Measurements from ENCODE around the gene CAMLG.

GRCh38 chr5:134772461-134773125 lies 34.2 kb downstream of the CAMLG start:
- TF ChIP-seq POLR2A (IDR thresholded peaks at IDR 0.05) (no peak), POLR2AphosphoS5 (IDR thresholded peaks at IDR 0.05) (no peak), EP300 (IDR thresholded peaks at IDR 0.05) (no peak)
- TF ChIP-seq, protein P1, sequence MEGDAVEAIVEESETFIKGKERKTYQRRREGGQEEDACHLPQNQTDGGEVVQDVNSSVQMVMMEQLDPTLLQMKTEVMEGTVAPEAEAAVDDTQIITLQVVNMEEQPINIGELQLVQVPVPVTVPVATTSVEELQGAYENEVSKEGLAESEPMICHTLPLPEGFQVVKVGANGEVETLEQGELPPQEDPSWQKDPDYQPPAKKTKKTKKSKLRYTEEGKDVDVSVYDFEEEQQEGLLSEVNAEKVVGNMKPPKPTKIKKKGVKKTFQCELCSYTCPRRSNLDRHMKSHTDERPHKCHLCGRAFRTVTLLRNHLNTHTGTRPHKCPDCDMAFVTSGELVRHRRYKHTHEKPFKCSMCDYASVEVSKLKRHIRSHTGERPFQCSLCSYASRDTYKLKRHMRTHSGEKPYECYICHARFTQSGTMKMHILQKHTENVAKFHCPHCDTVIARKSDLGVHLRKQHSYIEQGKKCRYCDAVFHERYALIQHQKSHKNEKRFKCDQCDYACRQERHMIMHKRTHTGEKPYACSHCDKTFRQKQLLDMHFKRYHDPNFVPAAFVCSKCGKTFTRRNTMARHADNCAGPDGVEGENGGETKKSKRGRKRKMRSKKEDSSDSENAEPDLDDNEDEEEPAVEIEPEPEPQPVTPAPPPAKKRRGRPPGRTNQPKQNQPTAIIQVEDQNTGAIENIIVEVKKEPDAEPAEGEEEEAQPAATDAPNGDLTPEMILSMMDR (IDR thresholded peaks at IDR 0.05) = no peak
